ENCODE data around the gene PODXL. TPM values are rescaled to one million over a fixed set of nuclear protein-coding genes. Genes with fewer than 3 reads are reported as not detected.

PODXL gene
- 10 to 100 TPM; 39.6 to 62.2 (median 52.0) TPM for polyA plus RNA-seq (ENCODE audit: insufficient read depth in 1 of 5, insufficient read length in 5 of 5, low replicate concordance in 1 of 5)
- long read RNA-seq, donor 1, full-length matches to known transcripts: 5 of 23 reads
- long read RNA-seq, donor 1, partial matches to known transcripts: 18 of 23 reads
- long read RNA-seq, donor 1, other reads (novel, unspliced or antisense): 0 of 23 reads
- long read RNA-seq, donor 2, partial matches to known transcripts: 5 of 9 reads
- long read RNA-seq, donor 2, other reads (novel, unspliced or antisense): 0 of 9 reads
- long read RNA-seq, donor 3, transcript PODXL-205 (2 exons, 588 nt): major isoform, 5 of 8 reads
- long read RNA-seq, donor 3, partial matches to known transcripts: 0 of 8 reads
- long read RNA-seq, donor 3, other reads (novel, unspliced or antisense): 0 of 8 reads
- long read RNA-seq, donor 4, partial matches to known transcripts: 9 of 11 reads
- long read RNA-seq, donor 4, other reads (novel, unspliced or antisense): 0 of 11 reads
- long read RNA-seq, donor 5, partial matches to known transcripts: 19 of 26 reads
- long read RNA-seq, donor 5, other reads (novel, unspliced or antisense): 0 of 26 reads
- long read RNA-seq, donor 6, full-length matches to known transcripts: 10 of 20 reads
- long read RNA-seq, donor 6, partial matches to known transcripts: 10 of 20 reads
- long read RNA-seq, donor 6, other reads (novel, unspliced or antisense): 0 of 20 reads
- long read RNA-seq, donor 7, partial matches to known transcripts: 8 of 13 reads
- long read RNA-seq, donor 7, other reads (novel, unspliced or antisense): 0 of 13 reads
- long read RNA-seq, donor 8, partial matches to known transcripts: 0 of 1 reads
- long read RNA-seq, donor 8, other reads (novel, unspliced or antisense): 0 of 1 reads

DNA sequence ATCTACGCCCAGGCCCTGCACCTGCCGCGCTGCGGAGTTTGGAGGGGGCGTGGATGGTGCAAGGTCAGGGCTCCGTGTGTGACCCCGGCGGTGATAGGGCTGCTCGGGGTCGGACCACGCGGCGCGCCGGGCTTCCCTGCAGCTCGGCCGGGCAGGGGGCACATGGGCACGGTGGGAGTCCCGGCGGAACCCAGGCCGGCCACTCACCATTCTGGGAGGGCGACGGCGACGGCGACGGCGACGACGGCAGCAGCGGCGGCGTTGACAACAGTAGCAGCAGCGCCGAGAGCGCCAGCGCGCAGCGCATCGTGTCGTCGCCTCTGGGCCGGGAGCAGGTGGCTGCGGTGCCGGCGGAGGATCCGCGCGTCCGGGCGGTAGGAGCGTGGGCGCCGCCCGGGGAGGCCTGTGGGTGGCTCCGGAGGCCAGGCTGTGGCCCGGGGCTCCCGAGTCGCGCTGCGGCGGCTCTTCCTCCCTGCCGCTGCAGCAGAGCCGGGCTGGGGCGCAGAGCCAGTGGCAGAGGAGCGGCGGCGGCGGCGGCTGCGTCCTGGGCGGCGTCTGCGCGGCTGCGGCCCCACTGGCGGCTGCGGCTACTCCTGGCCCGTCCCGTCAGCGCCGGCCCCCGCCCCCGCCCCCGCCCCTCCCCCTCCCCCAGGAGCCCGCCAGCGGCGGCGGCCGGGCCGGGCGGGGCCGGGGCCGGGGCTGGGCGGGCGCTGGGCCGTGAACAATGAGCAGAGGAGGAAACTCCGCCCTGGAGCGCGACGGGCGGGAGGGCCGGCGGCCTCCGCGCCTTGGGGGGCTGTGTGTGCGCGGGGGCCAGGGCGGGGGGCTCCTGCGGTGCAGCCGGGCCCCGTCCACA, at the start of gene PODXL:
Gene PODXL, minus strand, starts transcription at position 576 of the 856 bp plus-strand sequence. Its CDS starts 269 bp downstream, at position 307.
- DNase-seq: no peak

DNA sequence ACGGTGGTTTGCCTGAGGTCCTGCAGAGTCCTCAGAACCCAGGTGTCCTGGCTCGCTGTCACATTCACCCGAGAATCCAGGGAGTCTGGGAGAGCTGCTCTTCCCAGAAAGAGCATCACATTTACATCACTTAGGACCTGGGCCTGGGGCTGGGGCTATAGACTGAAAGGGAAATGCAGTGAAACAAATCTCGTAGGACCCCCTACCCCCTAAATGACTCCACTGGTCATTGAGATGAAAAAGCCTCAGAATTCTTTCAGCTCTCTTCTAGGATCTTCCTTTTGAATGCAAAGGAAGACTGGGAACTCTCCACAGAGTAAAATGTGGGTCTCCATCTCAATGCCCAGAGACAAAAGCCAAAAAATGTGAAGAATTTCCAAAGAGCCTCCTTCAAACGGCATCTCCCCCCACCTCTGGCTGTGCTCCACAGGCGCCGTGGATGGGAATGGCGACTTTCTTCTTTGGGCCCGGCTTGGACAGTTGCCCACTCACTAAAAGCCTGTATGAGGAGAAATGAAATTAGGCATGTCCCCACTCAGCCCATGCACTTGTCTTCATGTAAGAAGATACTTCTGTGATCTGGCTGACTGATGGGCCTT, 49.0 kb upstream of the PODXL start:
- DNase-seq: no peak

GRCh38 chr7:131604841-131605279, 48.4 kb upstream of the PODXL start:
- no peak for DNase-seq

GRCh38 chr7:131603932-131604331, 47.5 kb upstream of the PODXL start:
- no peak for DNase-seq

- DNase-seq: no peak
These were observed 46.6 kb upstream of the PODXL start for GRCh38 chr7:131602994-131603372.

- no peak for DNase-seq
These were observed 46.0 kb upstream of the PODXL start for GRCh38 chr7:131602304-131602993.

DNA sequence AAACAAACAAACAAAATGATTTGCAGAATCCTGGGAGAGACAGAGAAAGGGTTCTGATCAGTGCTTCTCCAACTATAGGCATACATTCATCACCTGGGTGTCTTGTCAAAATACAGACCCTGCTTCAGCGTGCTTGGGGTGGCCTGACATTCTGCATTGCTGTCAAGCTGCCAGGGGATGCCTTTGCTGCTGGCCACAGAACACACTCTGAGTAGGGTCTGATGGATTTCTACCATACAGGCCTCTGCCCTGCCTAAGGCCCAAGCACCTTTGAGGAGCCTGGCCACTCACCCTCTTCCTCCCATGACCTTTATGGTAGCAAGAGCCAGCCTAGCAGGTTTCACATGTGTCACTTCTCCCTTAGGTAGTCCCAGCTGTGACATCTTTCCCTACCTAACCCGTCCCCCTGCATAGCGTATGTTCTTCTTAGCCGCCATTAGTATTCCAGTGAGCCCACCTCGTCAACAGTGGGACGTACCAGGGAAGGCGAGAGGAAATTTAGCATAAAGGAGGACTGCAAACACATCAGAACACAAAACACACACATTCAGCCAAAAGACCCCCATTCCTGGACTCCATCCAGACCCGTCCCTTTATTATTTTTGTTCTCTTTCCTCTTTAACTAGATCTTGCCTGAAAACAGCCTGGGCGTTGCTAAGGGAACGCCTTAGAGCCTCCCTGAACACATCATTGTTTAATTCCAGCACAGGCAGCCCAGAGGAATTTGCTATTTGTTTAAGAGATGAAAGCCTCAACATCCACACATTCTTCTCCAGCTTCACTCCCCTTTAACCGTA, 43.9 kb upstream of the PODXL start:
- DNase-seq: no peak

DNA sequence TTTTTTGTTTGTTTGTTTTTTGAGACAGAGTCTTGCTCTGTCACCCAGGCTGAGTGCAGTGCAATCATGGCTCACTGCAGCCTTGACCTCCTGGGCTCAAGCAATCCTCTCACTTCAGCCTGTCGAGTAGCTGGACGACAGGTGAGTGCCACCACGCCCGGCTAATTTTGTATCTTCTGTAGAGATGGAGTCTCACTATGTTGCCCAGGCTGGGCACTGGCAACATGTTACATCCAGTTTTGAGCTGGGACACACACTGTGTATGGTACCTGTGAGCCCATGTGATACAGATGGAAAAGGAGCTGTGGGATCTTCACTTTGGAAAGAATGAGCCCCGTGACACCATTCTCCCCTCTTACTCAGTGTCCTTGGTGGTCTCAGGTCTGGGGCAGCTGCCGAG, 40.4 kb upstream of the PODXL start:
- no peak for DNase-seq

DNA sequence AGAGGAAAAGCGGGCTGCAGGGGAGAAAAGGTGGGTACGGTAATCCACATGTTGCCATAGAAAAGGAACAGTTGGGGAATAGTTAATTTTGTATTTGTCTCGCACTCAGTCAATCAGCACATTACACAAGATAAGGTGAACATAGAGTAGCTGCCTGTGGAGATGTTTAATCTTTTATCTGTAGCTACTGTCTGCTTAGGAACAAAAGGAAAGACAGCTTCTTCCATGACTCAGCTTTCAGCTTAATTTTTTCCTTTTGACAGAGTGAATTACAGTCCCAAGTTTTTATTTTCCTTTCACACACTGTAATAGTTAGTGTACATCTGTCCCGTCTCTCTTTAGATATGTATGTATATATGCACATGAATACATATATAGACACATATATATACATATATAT, 39.3 kb upstream of the PODXL start:
- no peak for DNase-seq

GRCh38 chr7:131591687-131592319, 35.4 kb upstream of the PODXL start:
- no peak for DNase-seq

- DNase-seq: no peak
These were observed 31.0 kb upstream of the PODXL start for GRCh38 chr7:131587315-131587923.

DNA sequence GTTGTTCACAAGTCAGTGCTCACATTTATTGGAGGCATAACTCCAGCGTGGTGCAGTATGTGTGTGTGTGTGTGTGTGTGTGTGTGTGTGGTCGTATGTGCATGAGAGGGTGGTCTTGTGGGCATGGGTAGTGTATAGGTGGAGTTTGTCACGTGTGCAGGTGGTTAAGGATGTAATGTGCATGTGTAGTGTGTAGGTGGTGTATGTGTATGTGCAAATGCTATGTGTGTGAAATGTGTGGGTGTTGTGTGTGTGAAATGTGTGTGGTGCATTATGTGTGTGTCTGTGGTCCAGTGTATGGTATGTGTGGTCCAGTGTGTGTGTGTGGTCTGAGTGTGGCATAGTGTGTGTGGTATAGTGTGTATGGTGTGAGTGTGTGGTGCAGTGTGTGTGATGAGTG, 30.3 kb upstream of the PODXL start:
- no peak for DNase-seq

DNA sequence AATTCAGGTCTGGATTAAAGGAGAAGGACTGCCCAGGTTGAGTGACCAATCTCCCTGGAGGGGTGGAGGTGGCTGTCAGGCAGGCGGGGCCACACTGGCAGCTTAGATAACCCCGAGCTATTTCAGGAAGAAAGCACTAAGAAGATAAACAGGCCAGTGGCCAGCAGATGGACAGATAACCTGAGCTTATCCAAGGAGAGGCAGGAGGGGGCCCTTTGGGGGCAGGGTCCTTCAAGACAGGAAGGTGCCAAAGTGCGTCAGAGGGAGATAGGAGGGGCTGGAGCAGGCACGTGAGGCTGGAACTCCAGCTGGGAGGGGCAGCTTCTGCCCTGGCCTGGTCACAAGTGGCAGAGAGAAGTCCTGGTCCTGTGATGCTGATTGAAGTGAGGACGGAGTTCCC, 29.8 kb upstream of the PODXL start:
- DNase-seq: no peak

DNA sequence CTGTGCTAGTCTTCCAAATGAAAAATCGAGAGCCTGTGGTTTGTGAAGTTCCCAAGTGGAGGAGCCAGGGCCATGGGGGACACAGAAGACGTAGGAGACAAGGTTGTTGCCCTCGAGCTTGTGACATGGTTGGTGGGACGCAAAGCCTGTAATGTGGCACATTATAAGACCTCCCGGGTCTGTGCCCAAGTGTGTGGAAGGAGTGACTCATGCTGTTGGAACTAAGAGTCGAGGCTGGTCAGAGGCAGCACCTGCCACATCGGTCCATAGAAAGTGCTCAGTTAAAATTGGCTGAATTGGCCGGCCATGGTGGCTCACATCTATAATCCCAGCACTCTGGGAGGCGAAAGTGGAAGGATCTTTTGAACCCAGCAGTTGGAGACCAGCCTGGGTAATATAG, 27.0 kb upstream of the PODXL start:
- no peak for DNase-seq

- no peak for DNase-seq
These were observed 25.0 kb upstream of the PODXL start for GRCh38 chr7:131581241-131582051.

- DNase-seq: no peak
These were observed 22.2 kb upstream of the PODXL start for GRCh38 chr7:131578602-131579001.

- DNase-seq: no peak
These were observed 18.3 kb upstream of the PODXL start for GRCh38 chr7:131574741-131575140.

GRCh38 chr7:131570401-131570800, 14.0 kb upstream of the PODXL start:
- no peak for DNase-seq

Data from right lung (tissue), 10 donors.